ENCODE measurements around the gene LDLRAD4.

Gene LDLRAD4

GRCh38 chr18:13175266-13175665, 43.3 kb upstream of the LDLRAD4 start:
- TF ChIP-seq TSHZ2 (CRISPR knock-in tag; IDR thresholded peaks at IDR 0.05): no peak
- TF ChIP-seq BACH2 (CRISPR knock-in tag; IDR thresholded peaks at IDR 0.05; ENCODE audit: borderline replicate concordance): no peak
- no peak for TF ChIP-seq ZNF8 (CRISPR knock-in tag; IDR thresholded peaks at IDR 0.05)
- ATAC-seq: no peak

- TF ChIP-seq ISL1 (CRISPR knock-in tag; IDR thresholded peaks at IDR 0.05) (no peak), OSR1 (CRISPR knock-in tag; IDR thresholded peaks at IDR 0.05) (no peak), TOX (CRISPR knock-in tag; IDR thresholded peaks at IDR 0.05; ENCODE audit: borderline replicate concordance) (no peak), PATZ1 (CRISPR knock-in tag; IDR thresholded peaks at IDR 0.05; ENCODE audit: borderline replicate concordance) (no peak), ESRRG (CRISPR knock-in tag; IDR thresholded peaks at IDR 0.05) (no peak), SNAI2 (CRISPR knock-in tag; IDR thresholded peaks at IDR 0.05) (no peak), ZFP3 (CRISPR knock-in tag; IDR thresholded peaks at IDR 0.05) (no peak)
- no peak for ATAC-seq
These were observed 42.8 kb upstream of the LDLRAD4 start for GRCh38 chr18:13175754-13176210.

GRCh38 chr18:13176847-13177246, 41.7 kb upstream of the LDLRAD4 start:
- no peak for ATAC-seq
- TF ChIP-seq PATZ1 (CRISPR knock-in tag; IDR thresholded peaks at IDR 0.05; ENCODE audit: borderline replicate concordance) (no peak), ZNF8 (CRISPR knock-in tag; IDR thresholded peaks at IDR 0.05) (no peak), TSHZ2 (CRISPR knock-in tag; IDR thresholded peaks at IDR 0.05) (no peak), ZNF70 (CRISPR knock-in tag; IDR thresholded peaks at IDR 0.05) (no peak), ZFP3 (CRISPR knock-in tag; IDR thresholded peaks at IDR 0.05) (no peak), ZFP30 (CRISPR knock-in tag; IDR thresholded peaks at IDR 0.05) (no peak), GLIS3 (CRISPR knock-in tag; IDR thresholded peaks at IDR 0.05) (no peak), TOX (CRISPR knock-in tag; IDR thresholded peaks at IDR 0.05; ENCODE audit: borderline replicate concordance) (no peak), CSDC2 (CRISPR knock-in tag; IDR thresholded peaks at IDR 0.05) (no peak), CREB5 (CRISPR knock-in tag; IDR thresholded peaks at IDR 0.05; ENCODE audit: low read depth) (no peak), RARB (CRISPR knock-in tag; IDR thresholded peaks at IDR 0.05) (no peak), POU6F1 (CRISPR knock-in tag; IDR thresholded peaks at IDR 0.05; ENCODE audit: borderline replicate concordance, low read depth) (no peak), SNAI2 (CRISPR knock-in tag; IDR thresholded peaks at IDR 0.05) (no peak), ESRRG (CRISPR knock-in tag; IDR thresholded peaks at IDR 0.05) (no peak)

All from SK-N-SH treated with all-trans-retinoic acid at 6 μM for 48 hours (cell line).